ENCODE data around the gene MSH5. TPM values are rescaled to one million over a fixed set of nuclear protein-coding genes. Genes with fewer than 3 reads are reported as not detected.

MSH5 gene
- total RNA-seq, 4 donors from 2014 or later = 7.8 to 13.8 (median 11.4) TPM

DNA sequence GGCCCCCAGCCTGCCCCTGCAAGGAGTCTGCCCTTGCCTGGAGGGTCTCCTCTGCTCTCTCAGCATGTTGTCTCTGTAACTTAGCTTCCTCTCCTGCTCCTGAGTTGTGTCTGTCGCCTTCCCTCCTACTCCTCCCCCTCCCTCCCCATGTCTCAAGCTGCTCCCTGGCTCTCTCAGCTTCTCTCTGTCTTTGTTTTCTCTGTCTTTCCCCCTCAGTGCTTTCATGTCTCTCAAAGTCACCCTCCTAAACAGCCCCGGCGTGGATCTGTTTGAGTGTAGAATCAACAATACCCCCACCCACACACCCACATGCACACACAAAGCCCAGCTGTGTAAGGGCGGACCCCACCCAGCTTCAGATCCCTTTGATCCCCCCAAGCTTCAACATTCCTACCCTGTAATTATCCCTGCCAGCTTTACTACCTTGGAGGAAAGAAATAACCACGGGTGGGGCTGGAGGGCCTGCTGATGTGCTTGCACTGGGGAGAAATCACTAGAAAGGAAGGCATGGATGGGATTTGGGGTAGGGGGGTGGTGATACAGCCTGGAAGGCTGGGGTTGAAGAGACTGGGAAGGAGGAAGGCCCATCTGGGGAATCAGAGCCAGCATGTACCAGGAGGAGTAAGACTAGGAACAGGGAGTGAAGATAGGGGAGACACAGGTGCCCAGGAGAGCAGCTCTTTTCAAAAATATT lies 25.7 kb upstream of the MSH5 start:
- no peak overlapping the region for H3K4me3 ChIP-seq (ENCODE audit: low read depth, poor library complexity, severe bottlenecking)
- no peak for TF ChIP-seq POLR2A (IDR thresholded peaks at IDR 0.05)
- TF ChIP-seq, protein P1, sequence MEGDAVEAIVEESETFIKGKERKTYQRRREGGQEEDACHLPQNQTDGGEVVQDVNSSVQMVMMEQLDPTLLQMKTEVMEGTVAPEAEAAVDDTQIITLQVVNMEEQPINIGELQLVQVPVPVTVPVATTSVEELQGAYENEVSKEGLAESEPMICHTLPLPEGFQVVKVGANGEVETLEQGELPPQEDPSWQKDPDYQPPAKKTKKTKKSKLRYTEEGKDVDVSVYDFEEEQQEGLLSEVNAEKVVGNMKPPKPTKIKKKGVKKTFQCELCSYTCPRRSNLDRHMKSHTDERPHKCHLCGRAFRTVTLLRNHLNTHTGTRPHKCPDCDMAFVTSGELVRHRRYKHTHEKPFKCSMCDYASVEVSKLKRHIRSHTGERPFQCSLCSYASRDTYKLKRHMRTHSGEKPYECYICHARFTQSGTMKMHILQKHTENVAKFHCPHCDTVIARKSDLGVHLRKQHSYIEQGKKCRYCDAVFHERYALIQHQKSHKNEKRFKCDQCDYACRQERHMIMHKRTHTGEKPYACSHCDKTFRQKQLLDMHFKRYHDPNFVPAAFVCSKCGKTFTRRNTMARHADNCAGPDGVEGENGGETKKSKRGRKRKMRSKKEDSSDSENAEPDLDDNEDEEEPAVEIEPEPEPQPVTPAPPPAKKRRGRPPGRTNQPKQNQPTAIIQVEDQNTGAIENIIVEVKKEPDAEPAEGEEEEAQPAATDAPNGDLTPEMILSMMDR (IDR thresholded peaks at IDR 0.05) = no peak
- no peak for DNase-seq (ENCODE audit: low spot score in 2 of 2)
- whole genome bisulfite sequencing, 2 donors = 27 to 28% methylated on average over 5 of the region's 5 CpGs
- intact Hi-C loops (cut with DNase I; ENCODE audit: low total_unique reads) = no loop called here

DNA sequence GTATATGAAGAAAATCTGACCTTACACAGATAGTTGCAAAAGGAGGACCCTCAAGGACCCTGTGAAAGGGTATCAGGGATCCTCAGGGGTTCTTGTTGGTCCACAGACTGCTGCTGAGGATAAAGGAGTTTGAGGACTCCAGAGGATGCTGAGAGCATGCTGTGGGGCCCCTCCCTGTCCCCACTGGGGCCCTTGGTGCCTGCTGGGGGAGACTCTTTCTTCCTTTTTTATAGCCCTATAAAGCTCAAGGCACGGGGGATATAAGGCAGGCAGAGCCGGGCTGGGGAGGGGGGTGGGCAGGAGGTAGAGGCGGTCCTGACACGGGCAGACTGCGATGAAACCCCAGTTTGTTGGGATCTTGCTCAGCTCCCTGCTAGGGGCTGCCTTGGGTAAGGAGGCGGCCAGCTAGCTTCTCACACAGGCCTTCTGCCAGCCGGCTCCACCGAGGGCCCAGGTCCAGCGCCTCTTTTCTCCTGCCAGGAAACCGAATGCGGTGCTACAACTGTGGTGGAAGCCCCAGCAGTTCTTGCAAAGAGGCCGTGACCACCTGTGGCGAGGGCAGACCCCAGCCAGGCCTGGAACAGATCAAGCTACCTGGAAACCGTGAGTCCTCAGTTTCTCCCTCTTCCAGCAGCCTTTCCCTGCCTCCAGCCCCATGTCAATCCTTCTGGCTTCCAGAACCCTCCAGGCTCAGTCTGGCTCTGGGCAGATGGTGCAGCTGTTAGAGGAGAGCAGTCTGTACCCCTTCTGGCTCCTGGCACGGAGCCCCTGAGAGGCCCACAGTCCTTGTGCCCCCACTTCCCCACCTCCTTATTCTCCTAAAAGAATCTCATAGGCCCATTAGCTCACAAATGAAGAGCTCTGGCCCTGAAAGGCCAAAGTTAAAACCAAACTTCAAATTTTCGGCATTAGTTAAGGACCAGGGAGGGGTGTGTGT lies 24.5 kb upstream of the MSH5 start, which contains the start of gene LY6G6D:
LY6G6D (plus strand) TSS at position 327 of the 937 bp plus-strand sequence; CDS start at position 335, 8 bp downstream.
- 46 to 51% methylated on average over 16 of the region's 16 CpGs for WGBS, 2 donors
- H3K4me3 ChIP-seq (ENCODE audit: low read depth, poor library complexity, severe bottlenecking) = no peak within 1 kb of the TSS
- DNase-seq (ENCODE audit: low spot score in 2 of 2) = no peak
- TF ChIP-seq POLR2A (IDR thresholded peaks at IDR 0.05) = no peak
- TF ChIP-seq, protein P1 (IDR thresholded peaks at IDR 0.05) = no peak
- intact Hi-C loops (cut with DNase I; ENCODE audit: low total_unique reads) = no loop called here

- 47 to 61% methylated on average over 10 of the region's 10 CpGs for WGBS, 2 donors
- DNase-seq (ENCODE audit: low spot score in 2 of 2) = no peak
- intact Hi-C loops (cut with DNase I; ENCODE audit: low total_unique reads) = no loop called here
- TF ChIP-seq, protein P1 (IDR thresholded peaks at IDR 0.05) = no peak
- TF ChIP-seq POLR2A (IDR thresholded peaks at IDR 0.05) = no peak
- H3K4me3 ChIP-seq (ENCODE audit: low read depth, poor library complexity, severe bottlenecking) = no peak overlapping the region
Observed at GRCh38 chr6:31717499-31718222, 22.1 kb upstream of the MSH5 start.

GRCh38 chr6:31718265-31718664 lies 21.5 kb upstream of the MSH5 start:
- TF ChIP-seq, protein P1 (IDR thresholded peaks at IDR 0.05) = no peak
- TF ChIP-seq POLR2A (IDR thresholded peaks at IDR 0.05) = no peak
- intact Hi-C loops (cut with DNase I; ENCODE audit: low total_unique reads) = no loop called here
- 56 to 60% methylated on average over 1 of the region's 1 CpG for WGBS, 2 donors
- no peak for DNase-seq (ENCODE audit: low spot score in 2 of 2)
- no peak overlapping the region for H3K4me3 ChIP-seq (ENCODE audit: low read depth, poor library complexity, severe bottlenecking)

DNA sequence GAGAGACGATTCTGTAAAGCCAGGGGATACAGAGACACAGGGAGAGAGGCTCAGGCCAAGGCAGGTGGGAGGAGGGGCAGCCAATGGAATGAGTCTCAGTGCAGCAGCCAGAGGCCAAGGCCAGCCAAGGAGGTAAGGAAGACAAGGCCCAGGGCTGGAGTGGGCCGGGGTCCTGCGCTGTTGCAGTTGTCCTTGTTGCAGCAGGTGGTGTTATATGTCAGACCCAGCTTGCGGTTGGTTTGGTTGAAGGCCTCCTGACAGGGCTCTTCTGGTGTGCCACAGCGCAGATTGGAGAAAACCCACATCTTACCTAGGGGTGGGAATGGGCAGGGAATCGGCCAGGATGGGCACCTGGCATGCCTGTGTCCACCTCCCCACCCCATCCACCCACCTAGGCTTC lies 20.8 kb upstream of the MSH5 start:
- DNase-seq (ENCODE audit: low spot score in 2 of 2) = no peak
- TF ChIP-seq, protein P1 (IDR thresholded peaks at IDR 0.05) = no peak
- no peak for TF ChIP-seq POLR2A (IDR thresholded peaks at IDR 0.05)
- 73 to 78% methylated on average over 6 of the region's 6 CpGs for WGBS, 2 donors
- intact Hi-C loops (cut with DNase I; ENCODE audit: low total_unique reads) = no loop called here
- H3K4me3 ChIP-seq (ENCODE audit: low read depth, poor library complexity, severe bottlenecking) = no peak overlapping the region
